Inferior parietal cortex (tissue), 1 donor: ENCODE measurements around the gene CMIP.

Experiments
- DNase-seq: peaks from one replicate; pipeline ENCODE4 v3.0.0-alpha.2; 2016; ENCODE audit errors: extremely low spot score

The CMIP gene

DNA sequence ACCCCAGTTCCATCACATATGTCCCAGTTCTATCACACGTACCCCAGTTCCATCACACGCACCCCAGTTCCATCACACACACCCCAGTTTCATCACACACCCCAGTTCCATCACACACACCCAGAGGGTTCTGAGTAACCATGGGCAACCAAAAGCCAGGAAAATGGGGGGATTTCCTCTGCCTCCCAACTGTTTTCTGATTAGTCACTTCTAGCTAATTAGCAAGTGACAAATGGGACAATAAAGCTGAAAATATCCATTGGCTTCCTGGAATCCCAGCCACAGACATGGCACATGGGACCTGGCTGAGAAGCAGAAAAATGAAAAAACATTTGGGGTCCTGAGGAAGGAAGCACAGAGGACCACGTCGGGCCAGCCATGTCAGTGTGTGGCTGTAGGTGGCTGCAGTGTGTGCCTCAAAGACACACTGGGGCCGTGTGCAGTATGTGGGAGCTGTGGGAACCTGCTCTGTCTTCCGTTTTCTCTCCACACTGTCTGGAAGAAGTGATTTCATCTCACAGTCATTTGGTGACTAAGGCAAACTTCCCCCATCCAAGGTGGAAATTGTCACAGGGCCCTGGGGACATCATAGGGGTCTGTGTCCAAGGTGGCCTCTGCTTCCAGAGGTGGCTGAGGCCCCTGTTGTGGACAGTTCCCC lies 106.7 kb downstream of the CMIP start:
- no peak for DNase-seq

DNA sequence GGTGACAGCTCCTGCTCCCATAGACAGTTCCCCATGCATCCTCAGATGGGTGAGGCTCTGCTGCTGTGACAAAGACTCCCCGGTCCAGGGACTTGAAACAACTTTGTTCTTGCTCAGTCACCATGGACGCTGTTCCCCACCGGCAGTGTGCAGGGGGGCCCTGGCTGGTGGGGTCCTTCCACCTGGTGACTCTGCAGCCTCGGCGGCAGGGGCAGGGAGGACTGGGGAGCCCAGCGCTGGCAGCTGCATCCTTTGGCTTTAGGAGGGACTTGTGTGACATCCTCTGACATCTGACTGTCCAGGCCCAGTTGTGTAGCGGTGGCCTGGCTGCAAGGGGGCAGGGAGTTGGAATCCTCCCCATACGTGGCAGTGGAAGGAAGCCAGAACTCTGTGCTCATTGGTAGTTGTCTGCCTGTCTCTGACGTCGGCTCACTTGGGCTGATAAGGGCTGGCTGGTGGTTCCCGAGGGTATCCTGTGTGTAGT lies 107.3 kb downstream of the CMIP start:
- no peak for DNase-seq

DNA sequence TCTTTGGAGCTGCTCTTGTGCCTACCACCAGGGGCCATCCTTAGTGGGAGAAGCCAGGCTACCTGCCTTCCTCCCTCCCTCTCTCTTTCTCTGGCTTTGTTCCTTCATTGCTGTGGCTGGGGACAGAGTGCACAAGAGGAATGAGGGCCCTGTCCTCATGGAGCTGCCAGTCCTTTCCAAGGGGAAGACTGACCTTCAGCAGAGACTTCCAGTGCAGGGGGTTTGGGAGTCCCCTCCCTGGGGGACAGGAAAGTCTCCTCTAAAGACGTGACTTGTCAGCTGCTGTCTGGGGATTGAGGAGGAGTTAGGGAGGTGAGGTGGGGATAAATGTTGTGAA lies 108.1 kb downstream of the CMIP start:
- no peak for DNase-seq

GRCh38 chr16:81553080-81553813 lies 108.6 kb downstream of the CMIP start:
- DNase-seq, result no peak

DNA sequence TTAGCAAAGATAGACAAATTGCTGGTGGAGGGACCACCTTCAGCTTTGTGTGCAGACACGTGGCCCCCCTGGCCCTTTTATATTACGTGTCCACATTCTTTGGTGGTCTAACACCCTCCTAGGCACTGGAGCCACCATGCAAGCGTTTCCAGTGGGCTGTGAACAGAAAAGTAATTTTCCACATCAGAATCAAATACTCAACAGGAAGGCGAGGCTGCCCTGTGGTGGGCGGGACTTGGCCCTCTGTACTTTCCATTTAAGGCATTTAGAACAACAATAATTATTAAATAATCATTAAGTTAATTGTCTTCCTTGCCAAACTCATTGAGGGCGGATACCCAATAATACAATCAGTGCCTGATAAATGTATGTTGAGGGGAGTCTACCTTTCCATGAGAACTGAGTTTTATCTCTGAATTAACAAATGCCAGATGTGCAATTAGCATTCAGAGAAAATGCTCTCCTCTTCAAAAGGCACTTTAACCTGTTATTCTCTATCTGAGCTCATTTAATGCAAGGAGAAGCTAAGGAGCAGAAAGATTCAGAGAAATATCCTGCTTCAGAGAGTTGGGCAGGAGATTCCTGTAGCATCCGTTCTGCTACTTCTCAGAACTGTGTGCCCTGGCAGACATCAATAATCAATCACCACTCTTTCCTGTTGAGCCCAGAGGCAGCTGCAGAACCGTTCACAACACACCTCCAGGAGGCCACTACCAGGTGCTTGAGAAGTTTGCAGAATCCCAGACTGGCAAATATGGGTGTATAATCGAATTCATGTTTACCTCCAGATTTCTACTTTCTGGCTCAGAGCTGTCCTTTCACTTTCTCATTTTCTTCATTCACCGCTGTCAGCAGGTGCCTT lies 109.4 kb downstream of the CMIP start:
- no peak for DNase-seq

DNA sequence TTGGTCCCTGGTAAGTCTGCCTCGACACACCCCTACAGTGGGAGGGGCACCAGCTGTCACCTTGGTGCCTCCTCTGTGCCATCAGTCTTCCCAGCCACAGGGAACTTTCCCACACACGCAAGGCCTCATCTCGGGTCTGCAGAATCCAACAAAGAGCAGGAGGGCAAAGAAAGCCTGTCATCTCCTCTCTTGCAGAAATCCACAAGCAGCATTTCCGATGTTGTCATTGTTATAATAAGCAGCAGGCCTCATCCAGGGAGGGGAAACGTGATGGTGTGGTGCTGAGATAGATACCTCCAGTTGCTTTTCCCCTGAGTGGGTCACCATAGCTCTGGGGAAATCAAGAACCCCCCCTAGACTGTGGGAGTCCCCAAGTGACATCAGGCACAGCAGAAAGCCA lies 110.4 kb downstream of the CMIP start:
- DNase-seq, result no peak

DNA sequence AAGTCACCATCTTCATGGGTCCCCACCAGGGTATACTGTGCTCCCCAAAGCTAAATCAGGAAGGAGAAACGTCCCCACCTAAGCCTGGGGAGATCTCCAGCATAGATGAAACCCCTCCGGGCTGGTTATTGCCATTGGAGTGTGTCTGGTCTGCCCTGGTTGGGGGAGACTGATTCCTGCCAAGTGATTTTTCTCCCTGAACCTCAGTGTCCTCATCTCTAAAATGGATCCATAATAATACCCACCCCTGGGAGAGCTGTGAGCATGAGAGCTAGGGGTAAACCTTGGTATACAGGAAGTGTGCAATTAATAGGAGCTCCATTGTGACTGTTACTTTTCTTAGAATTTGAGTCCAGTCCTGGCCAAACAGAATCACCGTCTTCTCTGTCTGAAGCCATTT lies 111.1 kb downstream of the CMIP start:
- no peak for DNase-seq

DNA sequence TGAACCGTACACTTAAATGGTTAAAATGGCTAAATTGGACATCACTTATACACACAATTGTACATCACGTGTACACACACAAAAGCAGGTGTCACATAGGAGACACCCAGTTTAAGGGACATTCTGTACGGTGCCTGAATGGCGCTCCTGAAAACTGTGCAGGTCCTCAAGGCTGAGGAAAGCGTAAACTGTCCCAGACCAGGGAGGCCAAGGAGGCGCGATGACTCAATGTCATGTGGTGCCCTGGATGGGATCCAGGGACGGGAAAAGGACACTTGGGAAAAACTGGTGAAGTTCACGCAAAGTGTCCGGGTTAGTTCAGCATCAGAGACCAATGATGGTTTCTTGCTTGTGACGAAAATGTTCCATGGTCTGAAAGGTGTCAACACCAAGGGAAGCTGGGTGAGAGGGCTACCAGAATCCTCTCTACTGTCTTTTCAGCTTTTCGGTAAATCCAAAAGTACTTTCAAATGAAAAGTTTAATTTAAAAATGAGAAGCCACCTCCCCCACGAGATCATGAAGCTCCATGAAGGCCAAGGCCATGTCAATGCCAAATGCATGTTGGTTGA lies 112.2 kb downstream of the CMIP start:
- DNase-seq, result no peak

GRCh38 chr16:81558077-81558443 lies 113.5 kb downstream of the CMIP start:
- no peak for DNase-seq

- no peak for DNase-seq
Measured at GRCh38 chr16:81558444-81559175, 114.0 kb downstream of the CMIP start.

DNA sequence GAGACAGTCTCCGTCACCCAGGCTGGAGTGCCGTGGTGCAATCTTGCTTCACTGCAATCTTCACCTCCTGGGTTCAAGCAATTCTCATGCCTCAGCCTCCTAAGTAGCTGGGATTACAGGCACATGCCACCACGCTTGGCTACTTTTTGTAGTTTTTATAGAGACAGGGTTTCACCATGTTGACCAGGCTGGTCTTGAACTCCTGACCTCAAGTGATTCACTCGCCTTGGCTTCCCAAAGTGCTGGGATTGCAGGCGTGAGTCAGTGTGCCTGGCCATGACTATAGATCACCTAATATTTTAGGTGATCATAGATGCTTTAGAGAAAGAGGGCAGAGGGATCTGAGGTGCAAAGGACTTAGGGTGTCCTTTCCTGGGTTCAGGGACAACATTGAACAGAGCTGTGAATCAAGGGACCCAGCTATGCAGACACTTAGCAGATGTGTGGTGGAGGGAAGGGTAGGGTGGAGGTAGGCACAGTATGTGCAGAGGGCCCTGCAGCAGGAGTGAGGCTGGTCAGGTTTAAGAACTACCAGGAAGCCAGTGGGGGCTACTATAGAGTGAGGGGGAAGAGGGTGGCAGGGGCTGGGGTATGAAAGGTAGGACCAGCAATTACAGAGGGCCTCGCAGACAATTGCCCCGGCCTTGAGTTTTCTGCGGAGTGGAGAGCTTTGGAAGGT lies 116.5 kb downstream of the CMIP start:
- DNase-seq, result no peak

DNA sequence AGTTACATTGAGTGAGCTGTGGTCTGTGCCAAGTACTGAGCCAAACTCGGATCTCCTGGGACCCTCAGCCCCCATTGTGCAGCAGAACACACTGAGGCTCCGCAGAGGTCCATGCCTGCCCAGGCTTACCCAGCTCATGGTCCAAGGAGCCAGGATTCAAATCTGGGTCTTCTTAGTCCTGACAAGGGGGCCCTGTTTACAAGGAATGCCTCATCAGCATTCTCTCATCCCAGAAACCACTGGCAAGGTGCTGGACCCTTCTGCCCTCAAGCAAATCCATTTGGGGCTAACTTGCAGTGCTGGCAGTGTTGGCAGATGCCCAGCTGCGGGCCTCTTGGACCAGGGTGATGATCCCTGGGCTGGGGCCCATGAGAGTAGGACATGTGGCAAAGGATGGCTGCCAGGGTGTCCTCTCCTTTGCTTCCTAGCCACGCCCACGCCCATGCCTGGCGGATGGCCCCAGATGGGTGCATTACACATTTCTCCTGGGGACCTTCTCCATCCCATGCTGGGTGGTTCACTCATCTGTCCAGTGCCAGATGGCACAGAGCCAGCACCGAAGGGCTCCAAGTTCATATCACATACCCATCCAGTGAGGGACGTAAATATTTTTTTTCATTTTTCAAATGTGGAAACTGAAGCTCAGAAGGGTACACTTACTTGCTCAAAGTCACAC lies 117.7 kb downstream of the CMIP start:
- DNase-seq, result no peak

DNA sequence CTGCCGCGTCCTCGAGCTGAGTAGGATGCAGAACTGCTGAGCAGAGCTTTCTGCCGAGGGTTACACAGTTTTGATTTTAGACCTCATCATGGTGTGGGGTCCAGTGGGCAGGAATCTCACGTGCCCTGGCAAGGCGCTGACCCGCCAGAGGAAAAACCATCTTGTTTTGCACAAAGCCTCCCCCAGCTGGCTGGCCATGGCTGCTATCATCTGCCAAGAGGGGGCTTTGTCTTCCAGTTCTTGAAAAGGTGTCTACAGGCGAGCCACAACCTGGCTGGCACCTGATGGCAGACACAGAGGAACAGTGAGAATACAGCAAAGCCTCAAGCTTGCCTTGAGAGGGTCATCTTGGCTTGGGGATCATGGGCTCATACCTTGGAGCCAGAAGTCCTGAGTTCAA lies 118.3 kb downstream of the CMIP start:
- no peak for DNase-seq

DNA sequence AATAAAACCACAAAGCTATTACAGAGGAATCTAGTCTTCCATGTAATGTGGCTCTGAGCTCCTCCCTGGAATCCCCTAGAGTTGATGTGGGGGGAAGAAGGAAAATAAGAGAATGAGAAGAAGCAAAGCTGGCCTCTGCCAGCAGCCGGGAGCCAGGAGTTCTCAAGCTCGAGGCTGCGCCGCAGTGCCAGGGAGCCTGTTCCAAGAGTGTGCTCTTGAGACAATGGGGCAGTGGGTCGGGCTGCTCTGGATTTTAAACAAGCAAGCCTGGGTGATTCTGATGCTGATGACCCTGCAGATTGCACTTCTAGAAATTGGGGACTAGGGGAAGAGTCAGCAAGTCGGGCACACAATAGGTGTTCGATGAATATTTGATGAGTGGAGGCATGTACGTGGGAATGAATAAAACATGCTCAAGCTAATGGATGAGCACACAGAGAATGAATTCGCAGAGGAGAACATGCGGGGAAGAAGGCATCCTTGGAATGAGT lies 119.9 kb downstream of the CMIP start:
- DNase-seq, result peak; percentile 16

DNA sequence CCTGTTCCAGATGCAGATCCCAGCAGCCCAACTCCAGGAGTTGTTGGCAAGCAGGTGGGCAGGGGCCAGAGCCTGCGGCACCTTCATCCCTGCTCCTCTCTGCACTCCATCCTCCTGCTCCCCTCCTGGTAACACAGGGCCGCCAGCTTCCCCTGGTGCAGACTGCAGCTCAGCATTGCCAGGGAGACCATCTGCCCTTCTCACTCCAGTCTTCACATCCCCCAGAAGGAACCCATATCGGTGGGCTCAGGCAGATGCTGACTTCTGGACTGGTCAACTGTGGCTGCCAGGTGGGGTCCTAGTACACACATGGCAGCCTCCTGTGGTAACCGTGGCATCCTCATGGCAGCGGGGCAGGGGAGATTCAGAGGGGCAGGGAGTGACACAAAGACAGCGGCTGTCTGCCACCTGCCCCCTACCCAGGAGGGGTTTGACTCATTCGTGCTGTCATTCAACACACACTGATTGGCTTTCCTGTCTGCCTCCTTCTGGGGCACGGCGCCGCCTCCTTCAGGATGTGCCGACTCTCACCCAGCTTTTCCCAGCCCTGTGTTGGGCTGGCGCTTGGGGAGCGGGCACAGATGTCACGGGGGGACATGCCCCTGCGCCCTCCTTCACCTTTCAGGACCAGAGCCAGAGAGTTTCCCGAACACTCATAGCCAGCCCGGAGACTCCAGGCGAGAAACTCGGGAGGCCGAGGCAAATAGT lies 120.9 kb downstream of the CMIP start:
- no peak for DNase-seq

DNA sequence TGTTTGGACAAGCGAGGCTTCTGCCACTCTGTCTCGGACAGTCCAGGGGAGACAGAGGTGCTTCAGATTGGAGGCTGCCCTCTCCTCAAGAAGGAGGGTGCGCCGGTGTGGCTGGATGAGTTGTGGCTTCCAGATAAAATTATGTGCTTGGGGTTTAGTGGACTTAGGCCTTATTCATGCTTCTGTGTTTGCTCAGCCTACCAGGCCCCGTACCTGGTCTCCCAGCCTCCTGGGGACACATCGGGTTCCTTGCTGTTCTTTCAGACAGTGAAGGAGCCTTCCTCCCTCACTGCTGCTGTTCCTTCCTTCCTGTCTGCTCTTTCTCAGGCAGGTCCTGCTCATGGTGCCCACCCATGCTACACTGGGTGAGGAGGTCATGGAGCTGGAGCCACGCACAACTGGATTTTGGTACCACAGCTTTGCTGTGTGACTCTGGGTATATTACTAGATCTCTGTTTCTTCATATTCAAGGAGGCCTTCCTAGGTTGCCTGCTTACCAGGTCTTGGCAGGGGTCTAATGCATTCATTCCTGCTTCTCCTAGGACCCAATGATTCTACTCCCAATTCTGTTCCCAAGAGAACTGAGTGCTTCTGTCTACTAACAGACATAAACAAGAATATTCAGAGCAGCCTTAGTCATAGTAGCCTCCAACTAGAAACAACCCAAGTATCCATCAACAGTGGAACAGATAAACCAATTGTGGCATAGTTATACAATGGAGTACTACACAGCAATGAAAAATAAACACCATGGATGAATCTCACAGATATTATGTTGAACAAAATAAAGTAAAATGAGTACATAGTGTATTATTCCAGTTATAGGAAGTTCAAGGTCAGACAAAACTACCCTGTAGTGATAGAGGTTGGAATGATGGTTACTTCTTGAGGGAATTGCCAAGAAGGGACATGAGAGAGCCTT lies 121.7 kb downstream of the CMIP start:
- no peak for DNase-seq

GRCh38 chr16:81567087-81567486 lies 122.5 kb downstream of the CMIP start:
- no peak for DNase-seq

DNA sequence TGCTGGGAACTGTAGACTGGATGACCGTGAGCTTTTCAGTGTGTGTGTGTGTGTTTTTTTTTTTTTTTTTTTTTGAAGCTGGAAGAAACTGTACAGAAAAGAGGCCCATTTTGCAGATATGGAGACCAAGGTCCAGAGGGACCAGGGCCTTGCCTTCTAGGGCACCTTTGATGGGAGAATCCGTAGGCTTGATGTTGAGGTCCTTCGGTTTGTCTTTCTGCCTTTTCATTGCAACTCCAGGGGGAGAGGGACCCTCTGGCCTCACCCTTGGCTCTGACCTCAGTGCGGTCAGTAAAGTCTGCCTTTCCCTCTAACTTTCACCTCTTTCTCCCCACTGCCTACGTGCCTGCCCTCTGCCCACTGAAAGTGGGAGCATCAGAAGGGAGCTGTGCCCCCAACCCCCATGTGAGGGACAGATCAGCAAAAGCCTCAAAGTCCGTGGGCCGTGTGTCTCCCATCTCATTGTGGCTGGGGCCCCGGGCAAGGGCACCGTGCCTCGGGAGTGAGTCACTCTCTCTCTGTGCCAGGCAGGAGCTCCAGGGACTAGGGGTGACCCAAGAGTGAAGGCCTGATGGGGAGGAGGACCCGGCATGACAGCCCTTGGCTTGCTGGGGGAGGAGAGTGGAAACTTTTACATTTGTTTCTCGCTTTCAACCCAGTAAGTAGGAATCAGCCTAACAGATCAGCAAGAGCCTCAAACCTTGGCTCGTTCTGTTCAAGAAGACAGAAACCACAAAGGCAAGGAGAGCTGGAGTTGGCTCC lies 123.6 kb downstream of the CMIP start:
- DNase-seq, result no peak
